ENCODE measurements around the gene SRBD1.

The SRBD1 gene

GRCh38 chr2:45345331-45346234, 265.5 kb downstream of the SRBD1 start:
- DNase-seq, result peak; percentile 70

- DNase-seq, result no peak
Observed at GRCh38 chr2:45344502-45344901, 266.6 kb downstream of the SRBD1 start.

DNA sequence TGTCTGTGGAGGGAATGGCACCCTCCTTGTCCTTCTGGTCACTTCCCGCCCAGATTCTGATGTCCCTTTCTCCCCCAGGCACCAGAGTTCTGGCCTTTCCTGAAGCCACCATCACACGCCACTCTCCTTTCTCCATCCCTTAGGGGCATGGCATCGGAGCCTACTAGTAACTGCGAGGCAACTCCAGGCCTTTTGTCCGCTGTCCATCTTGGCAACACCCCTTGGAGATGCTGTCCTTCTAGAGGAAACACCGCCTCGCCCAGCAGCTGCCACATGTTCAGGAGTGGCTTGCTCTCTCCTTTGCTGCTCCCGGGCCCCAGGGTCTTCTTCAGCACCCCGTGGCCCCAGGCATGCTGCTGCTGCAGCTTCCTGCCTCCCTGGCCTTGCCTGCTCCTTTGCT, 267.0 kb downstream of the SRBD1 start:
- DNase-seq, result no peak

DNA sequence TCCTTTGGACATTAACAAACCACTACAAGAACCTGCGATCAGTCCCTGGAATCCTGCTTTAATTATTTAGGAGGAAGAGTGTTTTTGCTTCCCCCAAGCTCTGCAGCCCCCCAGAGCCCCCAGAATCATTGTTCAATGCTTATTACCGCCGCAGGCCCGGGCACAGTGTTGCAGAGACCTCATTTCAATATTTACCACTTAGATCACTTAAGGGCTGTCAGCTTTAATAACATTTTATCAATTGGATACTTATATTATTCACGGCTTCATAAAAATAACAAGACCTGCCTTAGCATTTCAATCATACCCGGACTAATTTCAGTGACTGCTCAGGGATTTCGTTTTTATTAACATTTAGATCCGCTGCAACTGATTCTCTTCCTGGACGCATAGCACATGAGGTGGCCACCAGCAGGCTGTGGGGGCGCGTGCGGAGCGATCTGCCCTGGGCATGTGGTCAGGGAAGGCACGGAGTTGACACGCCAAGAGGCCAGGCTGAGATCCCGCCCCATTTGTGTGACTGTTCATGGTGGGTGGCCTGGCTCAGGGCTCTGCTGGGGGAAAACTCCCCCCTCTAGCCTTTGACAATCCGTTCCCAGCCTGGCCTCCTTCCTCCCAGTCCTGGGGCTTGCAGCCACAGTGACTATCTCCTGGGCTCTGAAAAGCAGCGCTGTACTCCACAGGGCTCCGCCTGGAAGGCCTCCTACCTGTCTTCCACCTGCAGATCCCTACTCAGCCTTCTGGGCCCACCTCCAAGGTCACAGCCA, 267.6 kb downstream of the SRBD1 start:
- DNase-seq, result no peak

DNA sequence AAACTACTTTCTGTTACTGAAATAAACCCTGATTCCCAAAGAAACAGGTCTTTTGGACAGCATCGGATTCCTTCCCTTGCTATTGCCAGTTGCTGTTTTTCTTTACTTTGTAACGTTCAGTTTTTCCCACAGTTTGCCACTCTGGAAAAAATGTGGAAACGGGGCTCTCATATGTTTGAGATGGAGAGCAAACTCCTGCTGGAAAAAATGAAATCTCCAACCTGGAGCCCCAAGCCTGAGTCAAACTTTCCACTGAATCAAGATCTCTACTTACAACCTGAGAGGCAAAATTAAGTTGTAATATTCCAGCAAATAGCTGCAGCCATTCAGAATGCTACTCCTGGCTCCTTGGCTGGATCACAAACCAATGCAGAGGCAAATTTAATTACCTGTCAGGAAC, 270.7 kb downstream of the SRBD1 start:
- DNase-seq, result no peak

GRCh38 chr2:45339253-45339652, 271.8 kb downstream of the SRBD1 start:
- no peak for DNase-seq

Data from NCI-H2081 treated with DMSO at 0.1 percent for 48 hours (cell line).